Stimulated activated CD8-positive, alpha-beta memory T cell treated with anti-CD3 and anti-CD28 coated beads, Interleukin-15, amount 100 ng/mL, for 1 hour (primary cell): ENCODE data around the gene S1PR3.

ENCODE experiments used
- DNase-seq: peaks from one replicate; pipeline ENCODE4 v3.0.0-alpha.2; 2020; ENCODE audit warnings: low read depth

Gene S1PR3

DNA sequence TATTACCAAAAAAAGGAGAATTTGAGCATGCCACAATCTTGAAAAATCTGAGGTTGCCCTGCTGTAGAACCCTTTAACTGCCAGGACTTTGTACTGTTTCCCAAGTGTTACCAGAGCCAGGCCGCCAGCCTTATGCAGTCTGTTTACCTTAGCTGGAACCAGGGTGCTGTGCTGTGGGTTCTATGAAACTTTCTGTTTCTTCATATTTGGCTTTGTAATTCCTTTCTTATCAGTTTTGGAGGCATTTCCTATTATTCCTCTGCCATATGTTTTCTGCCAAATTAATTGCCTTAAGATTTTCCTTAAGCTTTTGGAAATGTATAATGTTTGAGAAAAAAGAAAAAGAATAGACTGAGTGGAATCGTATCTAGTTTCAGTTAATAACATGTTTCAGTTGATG, 2.1 kb downstream of the S1PR3 start:
- DNase-seq, result no peak

DNA sequence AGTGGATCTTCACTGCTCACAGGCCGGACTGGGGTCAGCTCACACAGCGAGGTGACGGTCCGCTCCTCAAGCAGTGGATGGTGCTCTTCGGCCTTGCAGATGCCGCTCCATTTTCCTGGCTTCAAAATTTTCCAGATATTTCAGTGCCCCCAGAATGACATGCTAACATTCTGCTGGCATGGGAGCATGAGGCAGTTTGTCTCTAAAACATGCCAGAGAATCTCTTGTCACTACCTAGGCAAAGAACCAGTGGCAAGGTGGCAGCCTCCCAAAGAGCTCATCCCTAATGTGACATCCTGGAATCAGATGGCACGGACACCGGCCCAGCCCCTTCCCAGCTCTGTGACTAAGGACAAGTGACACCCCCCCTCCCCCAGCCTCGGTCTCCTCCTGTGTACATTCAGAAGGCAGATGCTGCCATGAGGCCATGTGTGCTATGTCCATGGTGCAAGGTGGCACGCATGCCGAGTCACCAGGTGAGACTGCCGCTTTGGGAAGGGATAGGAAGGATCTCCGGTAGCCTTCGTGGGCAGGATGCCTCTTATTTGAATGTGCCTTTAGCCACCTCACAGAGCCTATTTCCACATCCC, 2.7 kb downstream of the S1PR3 start:
- DNase-seq, result no peak

DNA sequence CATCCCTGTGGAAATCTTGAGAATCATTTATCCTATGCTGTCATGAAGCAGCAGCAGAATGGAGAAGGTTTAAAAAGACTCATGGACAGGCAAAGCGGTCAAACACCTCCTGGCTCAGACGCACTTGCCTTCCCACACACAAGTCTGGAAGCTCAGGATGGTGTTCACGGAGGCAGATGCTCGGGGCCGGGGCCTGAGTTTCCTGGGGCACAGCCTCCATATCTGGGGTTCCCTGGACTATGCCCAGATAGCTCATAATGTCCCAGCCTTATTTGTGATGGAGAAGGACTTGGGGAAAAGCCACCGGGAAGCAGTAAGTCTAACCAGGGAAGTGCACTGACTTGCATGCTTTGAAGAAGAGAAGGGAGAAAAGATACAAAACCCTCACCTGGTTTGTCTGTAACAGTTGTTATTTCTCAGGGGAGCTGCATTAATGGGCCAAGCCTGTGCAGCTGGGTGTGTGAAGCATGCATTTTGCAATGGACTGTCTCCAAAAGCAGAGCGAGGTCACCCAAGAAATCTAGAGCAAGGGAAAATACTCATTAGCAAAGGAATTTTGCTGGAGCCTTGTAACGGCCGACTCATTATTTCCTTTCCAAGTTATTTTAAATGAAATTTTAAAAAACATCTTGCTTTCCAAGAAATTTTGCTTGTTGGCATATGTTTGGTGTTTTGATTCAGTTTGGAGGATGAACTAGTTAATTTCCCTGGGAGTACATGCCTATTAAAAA, 3.4 kb downstream of the S1PR3 start:
- DNase-seq, result no peak

DNA sequence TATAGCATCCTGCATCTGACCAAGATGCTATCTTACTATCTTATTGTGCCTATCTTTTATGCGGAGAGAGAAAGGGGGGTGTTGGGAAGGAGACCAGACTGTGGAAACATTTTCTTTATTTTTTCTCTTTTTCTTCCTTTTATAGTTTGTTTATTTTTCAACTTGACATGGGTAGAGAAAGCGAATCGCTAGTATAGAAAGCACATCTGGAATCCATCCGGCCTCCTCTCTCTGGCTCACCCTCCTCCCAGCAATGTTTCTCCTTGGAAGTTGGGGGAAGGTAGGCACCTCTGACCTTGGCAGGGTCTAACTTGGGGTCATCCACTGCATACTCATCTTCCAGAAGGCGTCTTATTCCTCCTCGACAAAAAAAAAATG, 3.9 kb downstream of the S1PR3 start:
- DNase-seq, result no peak

DNA sequence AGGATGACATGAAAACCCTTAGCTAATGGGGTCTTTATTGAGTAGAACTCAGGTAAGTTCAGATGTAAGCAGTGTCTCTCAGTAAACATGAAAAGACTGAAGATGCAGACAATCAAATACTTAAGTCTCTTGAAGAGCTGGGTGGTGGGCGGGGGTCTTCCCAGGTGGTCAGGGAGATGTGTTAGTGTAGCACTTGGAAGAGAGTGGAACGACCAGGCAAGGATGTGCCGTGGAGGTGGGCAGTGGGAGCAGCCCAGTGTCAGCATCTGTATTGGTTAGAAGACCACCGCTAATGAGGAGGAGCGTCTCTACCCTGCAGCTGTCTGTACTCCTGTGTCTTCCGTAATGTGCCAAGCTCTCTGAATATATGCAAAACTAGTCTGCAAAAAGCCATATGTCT, 4.4 kb downstream of the S1PR3 start:
- no peak for DNase-seq

DNA sequence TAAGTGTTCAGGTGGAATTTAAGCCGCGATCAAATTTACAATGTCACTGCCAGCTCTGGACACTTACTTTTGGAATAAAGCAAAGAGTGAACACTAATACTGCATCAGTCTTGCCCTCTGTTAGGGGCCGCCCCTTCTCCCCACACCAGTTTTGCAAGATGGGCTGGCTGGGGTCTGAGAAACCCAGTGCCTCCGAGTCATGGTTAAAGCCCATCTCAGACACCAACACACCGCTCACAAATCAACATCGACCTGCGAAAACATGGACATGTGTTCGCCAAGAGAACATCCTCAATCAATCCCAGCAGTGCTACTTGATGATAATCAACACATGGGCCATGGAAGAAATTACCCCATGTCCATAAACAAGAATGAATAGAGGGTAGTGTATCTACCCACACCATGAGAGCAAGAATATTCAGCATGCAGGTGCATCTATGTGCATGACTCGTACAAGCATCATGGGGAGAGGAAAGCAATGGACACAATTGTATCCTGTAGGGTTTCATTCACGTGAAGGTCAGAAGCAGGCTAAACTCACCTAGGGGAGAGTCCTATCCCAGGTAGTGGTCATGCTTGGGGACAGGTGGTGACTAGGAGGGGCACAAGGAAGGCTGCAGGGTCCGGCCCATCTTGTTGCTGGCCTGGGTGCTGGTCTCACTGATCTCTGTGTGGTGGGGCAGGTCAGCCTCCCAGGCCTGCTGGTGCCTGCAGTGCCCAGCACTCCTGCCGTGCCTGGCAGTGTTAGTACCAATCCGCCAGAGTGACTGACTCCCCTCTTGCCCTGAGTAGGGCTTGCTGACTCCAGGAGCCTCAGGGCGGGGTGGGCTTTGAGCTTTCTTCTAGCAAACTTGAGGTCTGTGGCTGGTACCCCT, 5.0 kb downstream of the S1PR3 start:
- DNase-seq, result no peak

DNA sequence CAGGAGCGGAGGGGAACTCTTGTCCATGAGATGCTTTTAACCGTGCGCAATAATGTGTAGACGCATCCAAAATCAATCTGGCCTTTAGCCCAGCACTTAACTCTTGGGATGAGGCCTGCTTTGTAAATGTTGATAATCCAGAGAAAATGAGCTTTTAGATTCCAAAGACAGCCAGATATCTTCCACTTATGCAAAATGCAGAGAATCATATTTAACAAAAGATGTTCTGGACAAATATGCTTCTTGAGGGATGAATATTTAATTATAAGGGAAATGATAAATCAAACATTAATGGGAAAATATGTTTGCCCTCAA, 5.6 kb downstream of the S1PR3 start:
- no peak for DNase-seq

DNA sequence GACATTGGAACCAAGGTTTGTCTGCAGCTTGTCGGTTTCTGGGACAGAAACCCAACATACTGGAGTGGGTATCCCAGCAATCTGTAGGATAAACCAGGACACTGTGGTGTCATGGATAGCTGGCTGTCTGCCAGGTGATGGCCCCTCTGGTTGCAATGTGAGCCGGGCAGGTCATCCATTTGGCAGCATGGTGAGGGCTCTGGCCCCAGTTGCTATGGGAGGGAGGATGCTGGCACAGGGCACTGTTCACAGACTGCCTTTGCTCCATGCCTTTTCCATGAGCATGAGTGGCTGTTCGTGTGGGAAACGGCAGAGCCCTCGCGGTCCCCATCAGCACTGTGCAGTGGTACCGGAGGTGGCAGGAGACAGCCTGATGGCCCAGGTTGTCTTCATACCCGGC, 6.4 kb downstream of the S1PR3 start:
- no peak for DNase-seq

DNA sequence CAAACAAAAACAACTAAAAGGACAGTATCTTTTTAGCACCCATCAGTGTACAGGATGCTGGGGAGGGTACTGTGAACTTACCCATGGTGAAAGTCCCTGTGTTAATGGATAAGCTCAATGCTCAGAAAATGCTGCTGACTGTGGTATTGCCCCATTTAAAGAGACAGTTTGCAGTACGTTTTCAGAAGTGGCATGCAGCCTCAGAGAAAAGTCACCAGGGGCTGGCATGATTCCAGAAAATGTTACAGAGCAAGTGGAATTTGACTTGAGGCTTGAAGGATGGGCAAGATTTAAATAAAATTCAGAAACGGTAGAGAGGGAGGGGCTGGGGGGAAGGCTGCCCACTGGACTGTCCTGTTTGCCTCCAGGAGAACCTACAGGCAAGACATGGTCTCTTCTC, 7.2 kb downstream of the S1PR3 start:
- no peak for DNase-seq

DNA sequence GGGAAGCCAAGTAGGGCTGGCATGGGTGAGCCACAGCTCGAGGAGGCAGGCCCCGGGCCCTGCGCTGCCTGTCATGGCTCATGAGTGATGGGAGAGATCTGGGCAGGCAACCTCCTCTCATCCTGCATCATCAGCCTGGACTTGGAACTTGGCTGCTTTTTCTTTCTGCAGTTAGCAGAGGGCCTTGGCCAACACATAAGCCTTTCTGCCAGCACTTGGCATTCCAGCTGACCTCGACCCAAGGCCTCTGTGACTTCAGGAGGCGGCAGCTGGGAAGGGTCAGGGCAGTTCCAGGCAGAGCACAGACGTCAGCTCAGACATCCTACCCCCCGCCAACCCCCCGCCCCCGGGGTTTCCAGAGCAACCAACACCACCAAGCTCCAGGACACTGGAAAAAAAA, 7.6 kb downstream of the S1PR3 start:
- no peak for DNase-seq

DNA sequence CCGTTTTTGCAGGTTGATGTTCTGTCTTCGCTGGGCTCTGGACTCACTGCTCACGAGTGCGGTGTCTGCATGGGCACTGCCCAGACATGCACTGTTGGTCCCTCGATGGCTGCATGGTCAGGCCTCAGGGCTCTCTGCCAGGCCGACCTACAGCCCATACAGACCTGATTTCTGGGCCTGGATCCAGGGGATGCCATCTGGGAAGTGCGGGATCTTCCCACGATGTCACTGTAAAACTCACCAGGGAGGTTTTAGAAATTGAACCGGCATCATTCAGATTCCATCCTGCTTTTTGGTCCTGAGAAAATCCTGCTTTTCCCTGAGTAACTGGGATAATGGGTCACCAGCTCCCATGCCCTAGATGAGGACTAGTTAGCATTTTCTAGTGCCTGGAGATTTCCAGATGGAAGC, 9.1 kb downstream of the S1PR3 start:
- no peak for DNase-seq

DNA sequence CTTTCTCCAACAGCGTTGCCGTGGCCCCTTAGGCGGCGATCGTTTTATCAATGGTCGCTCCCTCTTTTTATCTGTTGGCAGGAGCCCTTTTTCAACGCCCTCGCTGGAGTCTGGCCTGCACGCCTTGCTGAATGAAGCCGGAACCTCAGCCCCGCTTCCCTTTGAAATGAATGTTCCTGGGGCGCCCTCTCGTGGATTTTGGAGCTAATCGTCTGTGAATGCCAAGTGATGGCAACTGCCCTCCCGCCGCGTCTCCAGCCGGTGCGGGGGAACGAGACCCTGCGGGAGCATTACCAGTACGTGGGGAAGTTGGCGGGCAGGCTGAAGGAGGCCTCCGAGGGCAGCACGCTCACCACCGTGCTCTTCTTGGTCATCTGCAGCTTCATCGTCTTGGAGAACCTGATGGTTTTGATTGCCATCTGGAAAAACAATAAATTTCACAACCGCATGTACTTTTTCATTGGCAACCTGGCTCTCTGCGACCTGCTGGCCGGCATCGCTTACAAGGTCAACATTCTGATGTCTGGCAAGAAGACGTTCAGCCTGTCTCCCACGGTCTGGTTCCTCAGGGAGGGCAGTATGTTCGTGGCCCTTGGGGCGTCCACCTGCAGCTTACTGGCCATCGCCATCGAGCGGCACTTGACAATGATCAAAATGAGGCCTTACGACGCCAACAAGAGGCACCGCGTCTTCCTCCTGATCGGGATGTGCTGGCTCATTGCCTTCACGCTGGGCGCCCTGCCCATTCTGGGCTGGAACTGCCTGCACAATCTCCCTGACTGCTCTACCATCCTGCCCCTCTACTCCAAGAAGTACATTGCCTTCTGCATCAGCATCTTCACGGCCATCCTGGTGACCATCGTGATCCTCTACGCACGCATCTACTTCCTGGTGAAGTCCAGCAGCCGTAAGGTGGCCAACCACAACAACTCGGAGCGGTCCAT, 10.0 kb downstream of the S1PR3 start:
- DNase-seq, result peak; percentile 50

DNA sequence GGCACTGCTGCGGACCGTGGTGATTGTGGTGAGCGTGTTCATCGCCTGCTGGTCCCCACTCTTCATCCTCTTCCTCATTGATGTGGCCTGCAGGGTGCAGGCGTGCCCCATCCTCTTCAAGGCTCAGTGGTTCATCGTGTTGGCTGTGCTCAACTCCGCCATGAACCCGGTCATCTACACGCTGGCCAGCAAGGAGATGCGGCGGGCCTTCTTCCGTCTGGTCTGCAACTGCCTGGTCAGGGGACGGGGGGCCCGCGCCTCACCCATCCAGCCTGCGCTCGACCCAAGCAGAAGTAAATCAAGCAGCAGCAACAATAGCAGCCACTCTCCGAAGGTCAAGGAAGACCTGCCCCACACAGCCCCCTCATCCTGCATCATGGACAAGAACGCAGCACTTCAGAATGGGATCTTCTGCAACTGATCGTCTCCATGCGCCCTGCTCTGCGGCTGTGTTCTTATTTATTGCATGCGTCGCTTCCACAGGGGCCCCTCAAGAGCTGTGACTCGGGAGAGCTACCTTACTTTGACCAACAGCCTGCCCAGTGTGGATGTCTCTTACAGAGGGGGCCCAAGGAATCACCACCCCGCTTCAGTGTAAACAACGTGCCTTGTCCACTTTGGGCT, 10.8 kb downstream of the S1PR3 start:
- no peak for DNase-seq

DNA sequence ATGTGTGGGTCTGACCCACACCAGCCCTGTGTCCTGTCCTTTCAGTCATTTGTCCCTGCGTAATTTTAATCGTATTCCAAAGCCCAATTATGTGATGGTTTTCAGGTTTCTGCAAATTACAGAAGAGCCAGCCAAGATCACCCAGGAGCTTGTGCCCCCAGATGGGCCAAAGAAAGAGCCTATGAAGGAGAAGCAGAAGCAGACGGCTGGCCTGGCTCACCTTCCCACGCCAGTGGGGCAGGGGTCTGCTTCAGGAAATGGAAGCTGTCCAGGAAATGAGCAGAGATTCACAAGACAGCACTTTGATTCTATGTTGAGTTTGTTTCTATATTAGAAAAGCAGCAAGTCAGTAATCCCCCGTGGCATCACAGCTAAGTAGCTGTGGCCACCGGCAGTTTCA, 11.7 kb downstream of the S1PR3 start:
- no peak for DNase-seq

DNA sequence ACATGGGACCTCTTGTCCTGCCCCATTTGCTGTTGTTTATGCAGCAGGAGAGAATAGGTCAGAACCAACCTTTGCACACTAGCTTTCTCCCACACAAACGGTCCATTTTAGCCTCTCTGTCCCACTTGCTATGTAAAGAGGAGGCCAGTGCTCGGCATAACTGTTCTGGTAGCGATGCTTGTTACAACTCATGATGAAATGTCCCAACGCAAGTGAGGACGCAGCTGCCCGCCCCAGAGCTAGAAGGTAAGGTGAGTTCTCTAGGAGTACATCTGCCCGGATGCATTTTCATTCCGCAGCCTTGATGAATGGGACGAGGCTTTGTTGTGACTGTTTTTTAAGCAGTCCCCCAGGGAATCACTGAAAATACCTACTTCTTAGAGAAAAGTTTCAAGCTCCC, 14.1 kb downstream of the S1PR3 start:
- no peak for DNase-seq

DNA sequence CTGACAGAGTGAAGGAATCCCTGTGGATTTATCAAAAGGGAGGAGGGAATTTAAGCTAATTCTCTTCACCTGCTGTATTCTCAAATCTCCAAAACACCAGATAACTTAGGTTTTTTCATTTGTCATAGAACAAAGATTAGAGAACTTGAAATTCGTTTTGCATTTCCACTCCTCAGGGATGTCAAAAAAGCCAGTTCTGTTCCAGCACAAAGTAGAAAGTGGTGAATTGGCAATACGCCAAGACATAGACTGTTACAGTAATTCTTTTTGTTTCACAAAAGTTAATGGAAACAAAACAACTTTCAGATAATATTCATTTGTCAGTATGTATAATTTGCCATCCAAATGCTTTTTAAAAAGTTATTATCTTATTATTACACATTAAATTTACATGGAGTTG, 15.0 kb downstream of the S1PR3 start:
- no peak for DNase-seq

DNA sequence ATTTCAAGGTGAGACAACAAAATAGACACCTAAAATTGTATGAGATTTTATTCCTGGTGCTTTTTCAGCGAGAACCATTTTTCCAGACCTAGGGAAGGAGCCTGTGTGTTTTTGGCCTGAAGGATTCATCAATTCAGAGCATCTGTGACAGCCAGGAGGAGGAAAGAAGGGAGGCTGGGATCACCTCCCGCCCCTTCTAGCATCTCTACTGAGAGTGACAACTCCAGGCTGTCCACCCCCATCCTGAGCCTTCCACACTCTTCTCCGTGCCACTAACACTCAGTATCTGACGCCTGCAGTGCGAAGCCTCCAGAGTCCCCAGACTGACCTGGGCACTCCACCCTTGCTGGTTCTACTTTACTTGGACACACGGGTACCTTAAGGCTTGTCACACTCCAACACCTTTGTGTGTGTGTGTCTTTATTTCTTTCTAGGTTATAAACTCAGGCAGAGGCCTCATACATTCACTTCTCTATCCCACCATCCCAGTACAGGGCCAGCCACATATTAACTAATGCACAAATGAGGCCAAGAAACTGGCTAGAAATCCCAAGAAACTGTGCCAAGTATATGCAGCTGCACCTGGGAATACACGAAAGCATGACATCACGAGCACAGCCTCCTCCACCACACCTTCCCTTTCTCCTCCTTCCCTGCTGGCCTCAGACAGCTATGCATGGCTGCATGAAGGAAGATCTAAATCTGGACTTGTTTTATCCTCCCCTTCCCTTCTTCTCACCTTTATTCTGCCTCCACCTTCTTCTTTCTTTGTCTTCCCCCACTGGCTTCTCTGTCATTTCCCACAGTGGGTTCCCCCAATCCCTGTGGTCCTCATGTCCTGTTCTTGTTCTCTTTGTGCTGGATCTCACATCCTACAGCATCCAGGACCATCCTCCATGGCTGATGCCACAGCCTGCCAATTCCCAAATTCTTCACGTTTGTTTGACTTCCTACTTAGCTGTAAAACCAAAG, 16.0 kb downstream of the S1PR3 start:
- DNase-seq, result no peak

DNA sequence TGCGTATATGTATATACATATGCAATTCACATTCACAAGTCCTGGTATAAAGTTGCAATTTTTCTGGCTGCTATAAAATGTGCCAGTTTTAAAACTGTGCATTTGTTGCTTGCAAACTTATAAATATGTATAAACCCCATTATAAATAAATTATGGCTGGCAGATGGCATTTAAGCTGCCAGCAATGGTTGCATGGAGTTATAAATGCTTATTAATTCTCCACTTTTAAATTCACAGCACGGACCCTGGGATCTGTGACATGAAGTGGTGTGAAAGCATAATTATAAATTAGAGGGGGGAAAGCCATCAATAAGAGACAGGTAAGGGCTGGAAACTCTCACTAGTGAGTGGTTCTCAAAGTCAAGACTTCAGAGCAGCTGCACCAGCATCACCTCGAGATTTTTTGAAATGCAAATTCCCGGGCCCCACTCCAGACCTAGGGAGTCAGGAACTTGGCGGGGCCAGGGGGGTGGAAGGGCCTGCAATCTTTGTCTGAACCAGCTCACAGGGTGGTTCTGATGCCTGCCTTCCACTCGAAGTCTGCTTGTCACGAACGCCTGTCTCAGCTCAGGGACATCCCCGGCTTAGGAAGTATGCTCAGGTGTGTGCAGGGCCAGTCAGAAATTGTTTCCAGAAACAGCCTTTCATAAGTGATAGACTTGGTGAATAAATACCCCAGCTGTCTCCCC, 16.9 kb downstream of the S1PR3 start:
- DNase-seq, result no peak

DNA sequence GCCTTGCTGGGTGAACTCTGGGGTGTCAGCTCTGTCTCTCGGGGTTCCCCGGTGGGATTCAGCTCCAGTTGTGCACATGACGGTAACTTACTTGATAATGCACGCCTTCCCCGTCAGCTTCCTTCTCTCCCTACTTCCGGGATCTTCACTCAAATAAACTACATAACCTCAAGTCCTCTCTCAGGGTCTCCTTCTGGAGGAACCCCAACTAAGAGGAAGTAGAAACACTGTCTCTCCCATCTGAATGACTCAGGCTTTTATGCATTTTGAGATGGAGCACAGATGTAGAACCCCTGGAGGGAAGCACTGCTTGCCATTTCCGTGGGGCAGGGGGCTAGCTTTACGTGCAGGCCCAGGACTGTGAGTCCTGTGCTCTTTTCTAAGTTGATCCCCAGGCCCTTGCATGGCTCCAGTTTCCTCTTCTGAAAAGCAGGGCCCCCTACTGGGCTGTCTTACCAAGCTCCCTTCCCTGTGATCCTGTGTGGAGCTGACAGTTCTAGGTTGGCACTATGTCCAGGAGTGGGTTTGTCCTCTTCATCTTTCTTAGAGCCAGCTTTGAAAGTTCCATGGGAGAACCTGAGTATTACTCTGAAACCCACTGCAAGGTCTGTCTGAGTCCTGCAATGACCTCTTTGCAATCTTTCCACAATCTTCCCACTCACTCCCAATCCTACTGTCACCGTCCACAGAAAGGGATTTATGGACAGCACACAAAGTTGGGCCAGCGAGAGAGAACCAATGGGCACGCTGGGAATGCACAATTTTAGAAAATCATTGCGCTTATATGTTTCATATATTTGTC, 17.7 kb downstream of the S1PR3 start:
- DNase-seq, result no peak
